ENCODE results near the gene SPACA7. TPM values are rescaled to one million over a fixed set of nuclear protein-coding genes. Genes with fewer than 3 reads are reported as not detected.

The SPACA7 gene
- total RNA-seq, result not detected

- Mint-ChIP-seq H3K27me3 (no peaks in the 10 kb centered on the region), H3K36me3 (peaks cover 1% of the 10 kb centered on the region), H3K4me3 (no peak within 1 kb of the TSS), H3K4me1 (no peaks in the 10 kb centered on the region), H3K9me3 (ENCODE audit: low read depth) (peaks cover 4% of the 10 kb centered on the region), H3K27ac (no peak within 1 kb of the TSS)
- ATAC-seq (no peak), DNase-seq (no peak)
- CTCF ChIA-PET, result no interaction called here
Measured at GRCh38 chr13:112376050-112376681, at the start of gene SPACA7. TSS of gene SPACA7 (plus strand) at chr13:112376355. CDS start at chr13:112376386, 31 bp downstream.

GRCh38 chr13:112326821-112327370 lies 49.3 kb upstream of the SPACA7 start:
- Mint-ChIP-seq H3K36me3 (no peaks in the 10 kb centered on the region), H3K4me3 (no peak overlapping the region), H3K27ac (no peak overlapping the region), H3K27me3 (peaks cover 9% of the 10 kb centered on the region), H3K9me3 (ENCODE audit: low read depth) (no peaks in the 10 kb centered on the region), H3K4me1 (no peaks in the 10 kb centered on the region)
- CTCF ChIA-PET, result no interaction called here
- ATAC-seq (no peak), DNase-seq (no peak)

- H3K36me3 Mint-ChIP-seq, result no peaks in the 10 kb centered on the region
- no peaks in the 10 kb centered on the region for H3K4me1 Mint-ChIP-seq
- no peak for ATAC-seq
- H3K27ac Mint-ChIP-seq, result no peak overlapping the region
- DNase-seq, result no peak
- H3K27me3 Mint-ChIP-seq, result peaks cover 17% of the 10 kb centered on the region
- CTCF ChIA-PET, result no interaction called here
- H3K9me3 Mint-ChIP-seq (ENCODE audit: low read depth), result no peaks in the 10 kb centered on the region
- H3K4me3 Mint-ChIP-seq, result no peak overlapping the region
Measured at GRCh38 chr13:112328936-112329335, 47.2 kb upstream of the SPACA7 start.

GRCh38 chr13:112329376-112329775 lies 46.8 kb upstream of the SPACA7 start:
- CTCF ChIA-PET, result no interaction called here
- Mint-ChIP-seq H3K4me3 (no peak overlapping the region), H3K27me3 (peaks cover 17% of the 10 kb centered on the region), H3K27ac (no peak overlapping the region), H3K4me1 (no peaks in the 10 kb centered on the region), H3K9me3 (ENCODE audit: low read depth) (no peaks in the 10 kb centered on the region), H3K36me3 (no peaks in the 10 kb centered on the region)
- DNase-seq, result no peak
- ATAC-seq, result no peak

GRCh38 chr13:112330066-112330465 lies 46.1 kb upstream of the SPACA7 start:
- H3K36me3 Mint-ChIP-seq, result no peaks in the 10 kb centered on the region
- H3K4me1 Mint-ChIP-seq, result no peaks in the 10 kb centered on the region
- no peak overlapping the region for H3K4me3 Mint-ChIP-seq
- CTCF ChIA-PET, result no interaction called here
- H3K9me3 Mint-ChIP-seq (ENCODE audit: low read depth), result no peaks in the 10 kb centered on the region
- no peak overlapping the region for H3K27ac Mint-ChIP-seq
- ATAC-seq, result no peak
- peaks cover 17% of the 10 kb centered on the region for H3K27me3 Mint-ChIP-seq
- DNase-seq, result no peak

- no peak for ATAC-seq
- no peak for DNase-seq
- no peaks in the 10 kb centered on the region for H3K36me3 Mint-ChIP-seq
- no peaks in the 10 kb centered on the region for H3K4me1 Mint-ChIP-seq
- H3K27me3 Mint-ChIP-seq, result peaks cover 17% of the 10 kb centered on the region
- H3K4me3 Mint-ChIP-seq, result no peak overlapping the region
- no peak overlapping the region for H3K27ac Mint-ChIP-seq
- CTCF ChIA-PET, result no interaction called here
- no peaks in the 10 kb centered on the region for H3K9me3 Mint-ChIP-seq (ENCODE audit: low read depth)
Measured at GRCh38 chr13:112330479-112331381, 45.4 kb upstream of the SPACA7 start.

- CTCF ChIA-PET, result no interaction called here
- H3K4me3 Mint-ChIP-seq, result no peak overlapping the region
- H3K27me3 Mint-ChIP-seq, result peaks cover 17% of the 10 kb centered on the region
- ATAC-seq (no peak), DNase-seq (no peak)
- no peaks in the 10 kb centered on the region for H3K9me3 Mint-ChIP-seq (ENCODE audit: low read depth)
- H3K27ac Mint-ChIP-seq, result no peak overlapping the region
- no peaks in the 10 kb centered on the region for H3K4me1 Mint-ChIP-seq
- no peaks in the 10 kb centered on the region for H3K36me3 Mint-ChIP-seq
Measured at GRCh38 chr13:112331675-112332074, 44.5 kb upstream of the SPACA7 start.

GRCh38 chr13:112332727-112333126 lies 43.4 kb upstream of the SPACA7 start:
- H3K4me1 Mint-ChIP-seq, result no peaks in the 10 kb centered on the region
- peaks cover 17% of the 10 kb centered on the region for H3K27me3 Mint-ChIP-seq
- no peaks in the 10 kb centered on the region for H3K36me3 Mint-ChIP-seq
- CTCF ChIA-PET, result no interaction called here
- H3K9me3 Mint-ChIP-seq (ENCODE audit: low read depth), result peaks cover 4% of the 10 kb centered on the region
- ATAC-seq, result no peak
- no peak for DNase-seq
- no peak overlapping the region for H3K4me3 Mint-ChIP-seq
- no peak overlapping the region for H3K27ac Mint-ChIP-seq

GRCh38 chr13:112333756-112334543 lies 42.2 kb upstream of the SPACA7 start:
- Mint-ChIP-seq H3K9me3 (ENCODE audit: low read depth) (peaks cover 4% of the 10 kb centered on the region), H3K27me3 (peaks cover 17% of the 10 kb centered on the region), H3K27ac (no peak overlapping the region), H3K4me3 (no peak overlapping the region), H3K4me1 (no peaks in the 10 kb centered on the region), H3K36me3 (no peaks in the 10 kb centered on the region)
- CTCF ChIA-PET, result no interaction called here
- ATAC-seq (no peak), DNase-seq (no peak)

- Mint-ChIP-seq H3K4me1 (no peaks in the 10 kb centered on the region), H3K4me3 (no peak overlapping the region), H3K36me3 (no peaks in the 10 kb centered on the region), H3K9me3 (ENCODE audit: low read depth) (peaks cover 4% of the 10 kb centered on the region), H3K27ac (no peak overlapping the region), H3K27me3 (peaks cover 17% of the 10 kb centered on the region)
- no peak for DNase-seq
- CTCF ChIA-PET, result no interaction called here
- no peak for ATAC-seq
Measured at GRCh38 chr13:112335135-112335534, 41.0 kb upstream of the SPACA7 start.

GRCh38 chr13:112341446-112341845 lies 34.7 kb upstream of the SPACA7 start:
- no peak for ATAC-seq
- Mint-ChIP-seq H3K9me3 (ENCODE audit: low read depth) (peaks cover 4% of the 10 kb centered on the region), H3K27ac (no peak overlapping the region), H3K4me3 (no peak overlapping the region), H3K4me1 (no peaks in the 10 kb centered on the region), H3K27me3 (peaks cover 12% of the 10 kb centered on the region), H3K36me3 (no peaks in the 10 kb centered on the region)
- CTCF ChIA-PET, result no interaction called here
- no peak for DNase-seq

GRCh38 chr13:112341976-112342735 lies 34.0 kb upstream of the SPACA7 start:
- Mint-ChIP-seq H3K36me3 (no peaks in the 10 kb centered on the region), H3K27ac (no peak overlapping the region), H3K4me3 (no peak overlapping the region), H3K4me1 (no peaks in the 10 kb centered on the region), H3K27me3 (peaks cover 19% of the 10 kb centered on the region), H3K9me3 (ENCODE audit: low read depth) (peaks cover 2% of the 10 kb centered on the region)
- ATAC-seq (no peak), DNase-seq (no peak)
- CTCF ChIA-PET, result no interaction called here

GRCh38 chr13:112342841-112343361 lies 33.3 kb upstream of the SPACA7 start:
- Mint-ChIP-seq H3K27me3 (peaks cover 24% of the 10 kb centered on the region), H3K36me3 (no peaks in the 10 kb centered on the region), H3K4me3 (no peak overlapping the region), H3K27ac (no peak overlapping the region), H3K9me3 (ENCODE audit: low read depth) (no peaks in the 10 kb centered on the region), H3K4me1 (no peaks in the 10 kb centered on the region)
- CTCF ChIA-PET, result no interaction called here
- no peak for ATAC-seq
- no peak for DNase-seq
